Ishikawa (cell line): ENCODE results near the gene RBSN.

ENCODE experiments used
- CREB1 ChIP-seq: IDR thresholded peaks from 2 replicates; pipeline ENCODE4 v1.6.1; 2012; ENCODE audit warnings: low read depth
- EGR1 ChIP-seq: IDR thresholded peaks from 2 replicates; pipeline ENCODE4 v1.6.1; 2012
- EP300 ChIP-seq: IDR thresholded peaks from 2 replicates; pipeline ENCODE4 v1.6.1; 2012; ENCODE audit warnings: borderline replicate concordance
- NFIC ChIP-seq: IDR thresholded peaks from 2 replicates; pipeline ENCODE4 v1.6.1; 2012
- RAD21 ChIP-seq: IDR thresholded peaks from 2 replicates; pipeline ENCODE4 v1.6.1; 2012; ENCODE audit warnings: low read depth
- REST ChIP-seq: IDR thresholded peaks from 2 replicates; pipeline ENCODE4 v1.6.1; 2012; ENCODE audit warnings: low read depth, mild to moderate bottlenecking
- YY1 ChIP-seq: IDR thresholded peaks from 2 replicates; pipeline ENCODE4 v1.6.1; 2012; ENCODE audit warnings: low read depth
- ZBTB7A ChIP-seq: IDR thresholded peaks from 2 replicates; pipeline ENCODE4 v1.6.1; 2012; ENCODE audit warnings: low read depth
- TF ChIP-seq, protein P1 (sequence below): IDR thresholded peaks from 2 replicates; pipeline ENCODE4 v1.6.1; 2012

DNA sequence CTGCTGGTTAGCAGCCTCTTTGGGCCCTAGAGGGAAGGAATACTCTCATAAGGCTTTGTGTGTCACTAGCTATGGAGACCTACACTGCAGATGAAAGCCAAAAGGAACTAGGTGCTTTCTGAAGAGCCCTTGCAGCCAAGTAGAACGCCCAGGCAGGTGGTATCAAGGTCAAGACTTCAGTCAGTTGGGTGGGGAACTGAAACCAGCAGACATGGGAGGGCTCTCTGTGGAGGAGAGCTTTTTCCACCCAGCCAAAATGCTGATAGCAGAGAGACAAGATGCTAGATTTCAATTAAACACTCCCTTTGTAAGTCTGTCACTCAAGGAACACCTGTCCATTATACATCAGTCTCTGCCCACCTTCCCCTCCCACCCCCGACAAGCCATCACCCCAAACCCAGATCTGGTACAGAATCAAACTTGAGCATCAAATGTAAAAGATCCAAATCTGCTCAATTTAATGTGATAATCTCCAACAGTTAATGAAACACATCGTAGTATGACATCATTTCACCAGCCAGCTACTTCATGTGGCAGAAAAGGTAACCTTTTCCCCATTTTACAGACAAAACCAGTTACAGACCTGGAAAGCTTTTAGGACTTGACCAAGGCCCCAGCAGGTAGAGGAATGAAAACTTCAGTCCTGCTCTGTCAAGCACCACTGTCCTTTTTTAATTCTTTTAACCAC, 48.4 kb downstream of the RBSN start:
- TF ChIP-seq, protein P1, sequence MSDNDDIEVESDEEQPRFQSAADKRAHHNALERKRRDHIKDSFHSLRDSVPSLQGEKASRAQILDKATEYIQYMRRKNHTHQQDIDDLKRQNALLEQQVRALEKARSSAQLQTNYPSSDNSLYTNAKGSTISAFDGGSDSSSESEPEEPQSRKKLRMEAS: no peak
- no peak for TF ChIP-seq EP300
- TF ChIP-seq CREB1: no peak
- TF ChIP-seq NFIC: no peak
- TF ChIP-seq EGR1: no peak
- TF ChIP-seq REST: no peak
- no peak for TF ChIP-seq RAD21
- TF ChIP-seq YY1: no peak
- no peak for TF ChIP-seq ZBTB7A
